GM12865 (cell line): ENCODE results near the gene CD72.

Experiments used
- DNase-seq: peaks from one replicate; pipeline ENCODE4 v3.0.0; 2010; ENCODE audit warnings: low read depth
- H3K4me3 ChIP-seq: 2 replicates; pipeline ENCODE4 v1.5.1; 2011; ENCODE audit warnings: mild to moderate bottlenecking, low read depth, low read length, control low read depth
- CTCF ChIP-seq: IDR thresholded peaks from 2 replicates; pipeline ENCODE4 v1.5.1; 2011; ENCODE audit warnings: low read length, control low read depth, low read depth, inconsistent platforms; ENCODE audit not compliant: insufficient read depth; ENCODE audit errors: missing control alignments

CD72 gene

DNA sequence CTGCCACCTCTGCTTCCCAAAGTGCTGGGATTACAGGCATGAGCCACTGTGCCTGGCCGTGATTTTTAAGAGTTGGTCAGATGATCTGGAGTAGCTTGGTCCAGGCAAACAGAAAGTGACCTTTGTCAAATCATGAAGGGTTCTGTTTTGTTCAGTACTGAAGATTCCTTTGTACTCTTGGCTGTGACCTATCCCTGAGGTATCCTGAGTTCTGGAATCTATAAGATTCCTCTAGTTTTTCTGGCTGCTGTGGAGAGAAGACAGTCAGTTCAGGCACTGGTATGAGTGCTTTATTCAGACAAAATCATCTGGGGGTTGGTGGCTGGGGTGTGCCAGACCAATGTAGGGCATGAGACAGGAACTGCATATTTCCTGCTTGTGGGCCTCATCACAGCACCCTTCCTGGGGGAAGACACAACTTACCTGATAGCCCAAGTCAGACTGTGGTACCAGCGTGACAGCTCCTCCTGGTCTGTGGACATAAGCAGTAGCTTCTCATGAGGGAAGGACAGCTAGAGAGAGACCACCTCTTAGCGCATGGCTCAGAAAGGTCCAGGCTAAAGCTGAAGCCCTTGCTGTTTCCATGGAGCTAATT is 43.6 kb upstream of the CD72 start:
- no peak for TF ChIP-seq CTCF
- no peak overlapping the region for H3K4me3 ChIP-seq
- DNase-seq = no peak

DNA sequence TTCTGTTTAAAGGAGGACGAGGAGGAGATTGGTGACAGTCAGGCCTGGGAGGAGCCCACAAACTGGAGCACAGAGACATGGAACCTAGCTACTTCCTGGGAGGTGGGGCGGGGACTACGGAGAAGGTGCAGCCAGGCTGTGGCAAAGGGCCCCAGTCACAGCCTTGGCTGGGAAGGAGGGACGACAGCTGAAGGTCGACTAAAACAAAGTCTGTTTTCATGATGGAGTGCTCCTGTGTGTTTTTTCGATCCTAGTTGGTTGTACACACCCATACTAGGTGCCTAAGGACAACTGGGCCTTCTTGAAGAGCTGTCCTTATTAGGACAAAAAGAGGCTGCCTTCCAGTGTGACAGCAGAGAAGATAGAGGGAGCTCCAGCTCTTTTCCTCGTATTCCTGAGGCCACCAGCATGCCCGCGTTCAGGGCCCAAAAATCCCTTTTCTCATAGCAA is 42.8 kb upstream of the CD72 start:
- DNase-seq = no peak
- TF ChIP-seq CTCF = no peak
- H3K4me3 ChIP-seq = no peak overlapping the region

GRCh38 chr9:35659340-35659739 is 41.1 kb upstream of the CD72 start:
- DNase-seq = peak; percentile 34
- peak overlapping the region; percentile 89 for H3K4me3 ChIP-seq
- no peak for TF ChIP-seq CTCF

DNA sequence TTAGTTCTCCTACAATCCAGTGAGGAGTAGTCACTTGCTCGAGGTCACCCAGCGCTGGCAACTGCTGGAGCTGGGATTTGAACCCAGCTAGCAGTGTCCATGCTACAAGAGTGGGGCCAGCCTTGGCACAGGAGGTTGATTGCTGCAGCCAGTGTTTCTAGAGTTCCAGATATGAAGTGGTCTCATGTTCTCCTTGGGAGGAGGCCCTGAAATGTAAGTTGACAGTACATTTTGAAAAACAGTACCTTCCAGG is 40.7 kb upstream of the CD72 start:
- H3K4me3 ChIP-seq = peak overlapping the region; percentile 89
- TF ChIP-seq CTCF = no peak
- peak; percentile 46 for DNase-seq

- TF ChIP-seq CTCF = peak; percentile 80
- peak; percentile 93 for DNase-seq
- H3K4me3 ChIP-seq = peak within 1 kb of the TSS; percentile 89
Observed at GRCh38 chr9:35658137-35658967, 40.1 kb upstream of the CD72 start, which contains the start of gene CCDC107. Gene CCDC107 (plus strand): TSS chr9:35658292. CDS start chr9:35658380, 88 bp downstream.

GRCh38 chr9:35657546-35658136 is 39.4 kb upstream of the CD72 start, which contains the start of gene RMRP:
Gene RMRP (minus strand): TSS chr9:35658019.
- DNase-seq = peak; percentile 99
- TF ChIP-seq CTCF = peak; percentile 15

More at GRCh38 chr9:35657546-35658136, 39.4 kb upstream of the CD72 start, which contains the start of gene RMRP:
- peak within 1 kb of the TSS; percentile 89 for H3K4me3 ChIP-seq
